HepG2 (cell line): ENCODE results near the gene FOSB. TPM values are rescaled to one million over a fixed set of nuclear protein-coding genes. Genes with fewer than 3 reads are reported as not detected.

Experiments used
- CBFB ChIP-seq: sonication (generic); formaldehyde crosslinking; IDR thresholded peaks from 2 replicates; pipeline ENCODE4 v1.4.0; 2020; ENCODE audit warnings: missing genetic modification reagents
- CHD4 ChIP-seq: fragments of 200-600 bp; sonication (generic); IDR thresholded peaks from 2 replicates; pipeline ENCODE4 v1.7.0; 2017; ENCODE audit warnings: mild to moderate bottlenecking, low read length, borderline replicate concordance
- HOXD1 ChIP-seq: sonication (generic); formaldehyde crosslinking; IDR thresholded peaks from 2 replicates; pipeline ENCODE4 v1.5.0; 2020; ENCODE audit warnings: missing genetic modification reagents
- IKZF1 ChIP-seq: fragments of 450-650 bp; IDR thresholded peaks from 2 replicates; pipeline ENCODE4 v1.7.1; 2016
- JDP2 ChIP-seq: sonication (generic); formaldehyde crosslinking; IDR thresholded peaks from 2 replicates; pipeline ENCODE4 v1.8.1; 2022; ENCODE audit warnings: missing genetic modification reagents, borderline replicate concordance
- NFATC3 ChIP-seq: sonication (generic); formaldehyde crosslinking; IDR thresholded peaks from 2 replicates; pipeline ENCODE4 v1.5.1; 2020; ENCODE audit warnings: mild to moderate bottlenecking, missing genetic modification reagents
- NFRKB ChIP-seq: fragments of 450-650 bp; IDR thresholded peaks from 2 replicates; pipeline ENCODE4 v1.6.1; 2017
- POLR2G ChIP-seq: fragments of 200-400 bp; formaldehyde crosslinking; IDR thresholded peaks from 2 replicates; pipeline ENCODE4 v1.6.1; 2018; ENCODE audit warnings: mild to moderate bottlenecking, low read depth, low read length, moderate library complexity
- PPARG ChIP-seq: conservative IDR thresholded peaks from 2 replicates; pipeline ENCODE4 v1.6.1; 2016; ENCODE audit warnings: missing biosample characterization, missing genetic modification reagents
- RFX1 ChIP-seq: fragments of 450-650 bp; IDR thresholded peaks from 2 replicates; pipeline ENCODE4 v1.6.1; 2017
- SUZ12 ChIP-seq: fragments of 150-350 bp; IDR thresholded peaks from 2 replicates; pipeline ENCODE4 v1.6.1; 2014; ENCODE audit warnings: low read depth, low read length
- TBX2 ChIP-seq: sonication (generic); formaldehyde crosslinking; IDR thresholded peaks from 2 replicates; pipeline ENCODE4 v1.5.0; 2020; ENCODE audit warnings: missing genetic modification reagents, mild to moderate bottlenecking, borderline replicate concordance
- ZBTB20 ChIP-seq: sonication (generic); formaldehyde crosslinking; IDR thresholded peaks from 2 replicates; pipeline ENCODE4 v1.8.1; 2023; ENCODE audit warnings: missing genetic modification reagents, low read depth, mild to moderate bottlenecking, borderline replicate concordance
- ZBTB7B ChIP-seq: sonication (generic); formaldehyde crosslinking; IDR thresholded peaks from 2 replicates; pipeline ENCODE4 v1.4.0; 2020; ENCODE audit warnings: missing genetic modification reagents
- ZNF24 ChIP-seq: fragments of 450-650 bp; IDR thresholded peaks from 2 replicates; pipeline ENCODE4 v1.6.1; 2017; ENCODE audit warnings: antibody characterized with exemption, mild to moderate bottlenecking
- ZNF33B ChIP-seq: sonication (generic); formaldehyde crosslinking; IDR thresholded peaks from 2 replicates; pipeline ENCODE4 v1.5.1; 2020; ENCODE audit warnings: mild to moderate bottlenecking, missing genetic modification reagents
- ZNF781 ChIP-seq: sonication (generic); formaldehyde crosslinking; IDR thresholded peaks from 2 replicates; pipeline ENCODE4 v1.5.1; 2020; ENCODE audit warnings: borderline replicate concordance, mild to moderate bottlenecking, missing genetic modification reagents; ENCODE audit errors: not compliant biosample characterization
- ZNF782 ChIP-seq: sonication (generic); formaldehyde crosslinking; IDR thresholded peaks from 2 replicates; pipeline ENCODE4 v1.4.0; 2020; ENCODE audit warnings: missing genetic modification reagents, mild to moderate bottlenecking, borderline replicate concordance
- polyA plus RNA-seq, 8 experiments: library from polyadenylated mRNA; depleted of rRNA in 3 of 8; stranded (reverse) in 7 of 8; unstranded in 1 of 8; fragments of >200 nt; fragmentation: Illumina TruSeq in 4 of 8; extraction: Trizol in 4 of 8; gene quantifications; 2 replicates each; pipeline versions ENCODE4 v1.2.1 to v1.2.3, GENCODE V29; 2011 to 2016; ENCODE audit warnings: low read depth in 4 of 8, missing spikeins in 1 of 8, mixed read lengths in 1 of 8; ENCODE audit not compliant: insufficient read depth in 1 of 8
- total RNA-seq, 5 experiments: library from RNA; depleted of rRNA; stranded (reverse); fragments of >200 nt; fragmentation: Illumina TruSeq; extraction: Trizol; gene quantifications; 2 replicates each; pipeline ENCODE4 v1.2.3, GENCODE V29; 2016; ENCODE audit warnings: low read depth in 1 of 5
- TF ChIP-seq, protein P1 (sequence below): sonication (generic); formaldehyde crosslinking; conservative IDR thresholded peaks from 2 replicates; pipeline ENCODE4 v1.5.0; 2020; ENCODE audit warnings: missing genetic modification reagents
- TF ChIP-seq, protein P2 (sequence below): sonication (generic); formaldehyde crosslinking; IDR thresholded peaks from 2 replicates; pipeline ENCODE4 v1.5.0; 2020; ENCODE audit warnings: missing genetic modification reagents, mild to moderate bottlenecking, borderline replicate concordance
- TF ChIP-seq, protein P3 (sequence below): IDR thresholded peaks from 2 replicates; pipeline ENCODE4 v1.6.1; 2016; ENCODE audit warnings: missing biosample characterization, missing genetic modification reagents, low read depth
- TF ChIP-seq, protein P4 (sequence below): IDR thresholded peaks from 2 replicates; pipeline ENCODE4 v1.6.1; 2012; ENCODE audit warnings: low read depth, low read length, improper control_type of control experiment
- TF ChIP-seq, protein P5 (sequence below): sonication (generic); formaldehyde crosslinking; IDR thresholded peaks from 2 replicates; pipeline ENCODE4 v1.4.0; 2020; ENCODE audit warnings: missing genetic modification reagents

Gene FOSB
- total and polyA plus RNA-seq, 2 of the 13 experiments (the other 11 are each of a cell fraction or from before 2014, with no cell fraction given): 2.8 to 6.0 TPM

DNA sequence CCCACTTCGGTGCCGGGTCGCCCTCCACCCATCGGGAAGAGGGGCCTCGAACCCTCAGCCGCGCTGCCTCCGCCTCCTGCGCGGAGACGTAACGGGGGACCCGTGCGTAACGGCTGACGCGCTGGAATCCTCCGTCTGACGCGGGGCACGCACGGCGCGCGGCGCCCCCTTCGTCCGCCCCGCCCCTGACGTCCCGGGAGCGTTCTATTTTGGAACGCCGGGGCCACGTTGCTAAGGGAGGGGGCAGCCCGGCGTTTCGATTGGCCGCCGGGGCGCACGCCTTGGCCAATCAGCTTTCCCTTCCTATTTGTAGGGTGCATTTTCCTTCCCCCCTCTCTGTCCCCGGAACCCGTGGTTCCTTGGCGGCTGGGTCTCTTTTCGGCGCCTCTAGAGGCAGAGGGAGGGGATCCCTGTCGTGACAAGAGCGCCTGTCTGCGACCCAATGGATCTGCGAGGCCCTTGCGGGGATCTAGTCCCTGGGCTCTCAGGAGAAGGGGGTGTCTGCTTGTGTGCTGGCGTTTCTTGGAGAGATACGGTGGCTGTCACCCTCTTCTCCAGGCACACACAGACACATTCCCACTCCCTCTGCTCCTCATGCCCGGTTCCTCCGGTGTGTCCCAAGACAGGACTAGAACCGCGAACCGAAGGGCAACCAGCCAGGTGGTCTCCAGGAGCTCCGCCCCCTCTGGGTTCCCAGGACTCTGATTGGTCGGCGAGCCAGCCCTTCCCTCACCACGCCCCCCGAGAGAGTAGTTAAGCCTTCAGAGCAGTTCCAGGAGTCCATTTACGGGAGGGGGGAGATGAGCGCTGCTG, 1.5 kb downstream of the FOSB start (continued):
- TF ChIP-seq, protein P1, sequence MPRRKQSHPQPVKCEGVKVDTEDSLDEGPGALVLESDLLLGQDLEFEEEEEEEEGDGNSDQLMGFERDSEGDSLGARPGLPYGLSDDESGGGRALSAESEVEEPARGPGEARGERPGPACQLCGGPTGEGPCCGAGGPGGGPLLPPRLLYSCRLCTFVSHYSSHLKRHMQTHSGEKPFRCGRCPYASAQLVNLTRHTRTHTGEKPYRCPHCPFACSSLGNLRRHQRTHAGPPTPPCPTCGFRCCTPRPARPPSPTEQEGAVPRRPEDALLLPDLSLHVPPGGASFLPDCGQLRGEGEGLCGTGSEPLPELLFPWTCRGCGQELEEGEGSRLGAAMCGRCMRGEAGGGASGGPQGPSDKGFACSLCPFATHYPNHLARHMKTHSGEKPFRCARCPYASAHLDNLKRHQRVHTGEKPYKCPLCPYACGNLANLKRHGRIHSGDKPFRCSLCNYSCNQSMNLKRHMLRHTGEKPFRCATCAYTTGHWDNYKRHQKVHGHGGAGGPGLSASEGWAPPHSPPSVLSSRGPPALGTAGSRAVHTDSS (CRISPR knock-in tag): no peak
- no peak for TF ChIP-seq IKZF1
- TF ChIP-seq, protein P2, sequence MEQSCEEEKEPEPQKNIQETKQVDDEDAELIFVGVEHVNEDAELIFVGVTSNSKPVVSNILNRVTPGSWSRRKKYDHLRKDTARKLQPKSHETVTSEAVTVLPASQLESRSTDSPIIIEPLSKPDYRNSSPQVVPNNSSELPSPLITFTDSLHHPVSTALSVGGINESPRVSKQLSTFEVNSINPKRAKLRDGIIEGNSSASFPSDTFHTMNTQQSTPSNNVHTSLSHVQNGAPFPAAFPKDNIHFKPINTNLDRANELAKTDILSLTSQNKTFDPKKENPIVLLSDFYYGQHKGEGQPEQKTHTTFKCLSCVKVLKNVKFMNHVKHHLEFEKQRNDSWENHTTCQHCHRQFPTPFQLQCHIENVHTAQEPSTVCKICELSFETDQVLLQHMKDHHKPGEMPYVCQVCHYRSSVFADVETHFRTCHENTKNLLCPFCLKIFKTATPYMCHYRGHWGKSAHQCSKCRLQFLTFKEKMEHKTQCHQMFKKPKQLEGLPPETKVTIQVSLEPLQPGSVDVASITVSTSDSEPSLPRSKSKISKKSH: no peak; the same call in 1 of the 2 replicates
- TF ChIP-seq TBX2 (CRISPR knock-in tag): peak; percentile 81
- TF ChIP-seq ZBTB20 (CRISPR knock-in tag): no peak
- TF ChIP-seq, protein P3, sequence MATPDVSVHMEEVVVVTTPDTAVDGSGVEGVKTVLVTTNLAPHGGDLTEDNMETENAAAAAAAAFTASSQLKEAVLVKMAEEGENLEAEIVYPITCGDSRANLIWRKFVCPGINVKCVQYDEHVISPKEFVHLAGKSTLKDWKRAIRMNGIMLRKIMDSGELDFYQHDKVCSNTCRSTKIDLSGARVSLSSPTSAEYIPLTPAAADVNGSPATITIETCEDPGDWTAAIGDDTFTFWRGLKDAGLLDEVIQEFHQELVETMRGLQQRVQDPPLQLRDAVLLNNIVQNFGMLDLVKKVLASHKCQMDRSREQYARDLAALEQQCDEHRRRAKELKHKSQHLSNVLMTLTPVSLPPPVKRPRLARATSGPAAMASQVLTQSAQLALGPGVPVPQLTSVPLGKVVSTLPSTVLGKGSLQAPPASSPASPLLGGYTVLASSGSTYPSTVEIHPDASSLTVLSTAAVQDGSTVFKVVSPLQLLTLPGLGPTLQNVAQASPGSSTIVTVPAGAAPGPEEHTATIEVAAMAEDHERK (CRISPR knock-in tag): peak; percentile 99
- TF ChIP-seq CBFB (CRISPR knock-in tag): 0 out of 2 replicates have a peak, but pooled peaks have one; percentile 14
- TF ChIP-seq ZNF33B (CRISPR knock-in tag): no peak
- no peak for TF ChIP-seq NFATC3 (CRISPR knock-in tag)
- TF ChIP-seq POLR2G: peak; percentile 35
- TF ChIP-seq ZBTB7B (CRISPR knock-in tag): no peak
- no peak for TF ChIP-seq ZNF24
- TF ChIP-seq SUZ12: no peak
- TF ChIP-seq, protein P4, sequence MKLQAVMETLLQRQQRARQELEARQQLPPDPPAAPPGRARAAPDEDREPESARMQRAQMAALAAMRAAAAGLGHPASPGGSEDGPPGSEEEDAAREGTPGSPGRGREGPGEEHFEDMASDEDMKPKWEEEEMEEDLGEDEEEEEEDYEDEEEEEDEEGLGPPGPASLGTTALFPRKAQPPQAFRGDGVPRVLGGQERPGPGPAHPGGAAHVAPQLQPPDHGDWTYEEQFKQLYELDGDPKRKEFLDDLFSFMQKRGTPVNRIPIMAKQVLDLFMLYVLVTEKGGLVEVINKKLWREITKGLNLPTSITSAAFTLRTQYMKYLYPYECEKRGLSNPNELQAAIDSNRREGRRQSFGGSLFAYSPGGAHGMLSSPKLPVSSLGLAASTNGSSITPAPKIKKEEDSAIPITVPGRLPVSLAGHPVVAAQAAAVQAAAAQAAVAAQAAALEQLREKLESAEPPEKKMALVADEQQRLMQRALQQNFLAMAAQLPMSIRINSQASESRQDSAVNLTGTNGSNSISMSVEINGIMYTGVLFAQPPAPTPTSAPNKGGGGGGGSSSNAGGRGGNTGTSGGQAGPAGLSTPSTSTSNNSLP: no peak
- no peak for TF ChIP-seq ZNF782 (CRISPR knock-in tag)
- TF ChIP-seq JDP2 (CRISPR knock-in tag): no peak
- peak; percentile 79 for TF ChIP-seq RFX1
- TF ChIP-seq CHD4: no peak
- no peak for TF ChIP-seq ZNF781
- TF ChIP-seq HOXD1 (CRISPR knock-in tag): no peak
- 0 out of 2 replicates have a peak, but pooled peaks have one; percentile 23 for TF ChIP-seq PPARG (CRISPR knock-in tag)
- TF ChIP-seq, protein P5, sequence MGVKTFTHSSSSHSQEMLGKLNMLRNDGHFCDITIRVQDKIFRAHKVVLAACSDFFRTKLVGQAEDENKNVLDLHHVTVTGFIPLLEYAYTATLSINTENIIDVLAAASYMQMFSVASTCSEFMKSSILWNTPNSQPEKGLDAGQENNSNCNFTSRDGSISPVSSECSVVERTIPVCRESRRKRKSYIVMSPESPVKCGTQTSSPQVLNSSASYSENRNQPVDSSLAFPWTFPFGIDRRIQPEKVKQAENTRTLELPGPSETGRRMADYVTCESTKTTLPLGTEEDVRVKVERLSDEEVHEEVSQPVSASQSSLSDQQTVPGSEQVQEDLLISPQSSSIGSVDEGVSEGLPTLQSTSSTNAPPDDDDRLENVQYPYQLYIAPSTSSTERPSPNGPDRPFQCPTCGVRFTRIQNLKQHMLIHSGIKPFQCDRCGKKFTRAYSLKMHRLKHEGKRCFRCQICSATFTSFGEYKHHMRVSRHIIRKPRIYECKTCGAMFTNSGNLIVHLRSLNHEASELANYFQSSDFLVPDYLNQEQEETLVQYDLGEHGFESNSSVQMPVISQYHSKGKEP (CRISPR knock-in tag): no peak
- no peak for TF ChIP-seq NFRKB
